HG03460 (cell line): ENCODE data around the gene SLCO2B1.

Experiments used
- ATAC-seq: cut with Tn5 transposase; IDR thresholded peaks from one replicate; pipeline ENCODE4 v1.9.1; 2021; ENCODE audit not compliant: unreplicated experiment

The SLCO2B1 gene

GRCh38 chr11:75191330-75191717, 40.4 kb downstream of the SLCO2B1 start:
- ATAC-seq = no peak

DNA sequence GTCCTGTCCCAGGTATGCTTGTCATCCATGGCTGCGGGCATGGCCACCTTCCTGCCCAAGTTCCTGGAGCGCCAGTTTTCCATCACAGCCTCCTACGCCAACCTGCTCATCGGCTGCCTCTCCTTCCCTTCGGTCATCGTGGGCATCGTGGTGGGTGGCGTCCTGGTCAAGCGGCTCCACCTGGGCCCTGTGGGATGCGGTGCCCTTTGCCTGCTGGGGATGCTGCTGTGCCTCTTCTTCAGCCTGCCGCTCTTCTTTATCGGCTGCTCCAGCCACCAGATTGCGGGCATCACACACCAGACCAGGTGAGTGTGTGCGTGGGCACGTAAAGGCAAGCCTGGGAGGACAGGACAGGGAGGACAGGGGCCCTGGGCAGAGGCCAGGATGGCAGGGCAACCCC, 42.4 kb downstream of the SLCO2B1 start:
- no peak for ATAC-seq

DNA sequence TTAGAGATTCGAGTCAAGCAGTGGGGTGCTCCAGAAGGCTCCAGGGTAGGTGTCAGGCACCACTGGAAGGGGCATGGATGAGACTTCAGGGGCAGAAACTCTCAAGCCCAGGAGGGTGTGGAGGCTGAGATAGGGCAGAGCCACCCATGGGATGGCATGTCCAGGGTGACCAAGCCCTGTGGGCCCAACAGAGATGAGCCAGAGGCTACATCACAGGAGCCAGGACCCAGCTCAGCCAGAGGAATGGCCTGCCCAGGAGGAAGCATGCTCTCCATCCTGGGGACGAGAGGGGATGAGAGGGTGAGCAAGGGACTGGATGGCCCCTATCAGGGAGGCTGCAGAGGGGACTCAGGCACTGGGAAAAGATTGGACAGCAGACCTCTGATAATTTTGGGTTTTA, 42.8 kb downstream of the SLCO2B1 start:
- no peak for ATAC-seq

DNA sequence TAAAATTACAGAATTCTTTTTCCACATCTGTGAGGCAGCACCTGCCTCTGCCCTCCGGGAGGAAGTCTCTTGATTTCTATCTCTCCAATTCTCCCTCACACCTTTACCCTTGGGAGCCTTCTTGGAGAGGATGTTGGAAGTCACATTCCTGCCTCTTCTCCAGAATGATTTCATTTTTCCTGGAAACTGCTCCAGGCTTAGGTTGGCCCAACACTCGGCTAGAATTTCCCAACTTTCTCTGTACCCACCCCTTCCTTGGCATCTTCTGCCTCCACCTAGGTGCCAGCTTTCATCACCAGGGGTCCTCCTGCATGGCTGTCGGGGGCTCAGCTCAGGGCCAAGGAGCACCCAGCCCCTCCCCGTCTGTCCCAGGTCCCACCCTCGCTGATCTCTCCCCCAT, 43.2 kb downstream of the SLCO2B1 start:
- no peak for ATAC-seq

DNA sequence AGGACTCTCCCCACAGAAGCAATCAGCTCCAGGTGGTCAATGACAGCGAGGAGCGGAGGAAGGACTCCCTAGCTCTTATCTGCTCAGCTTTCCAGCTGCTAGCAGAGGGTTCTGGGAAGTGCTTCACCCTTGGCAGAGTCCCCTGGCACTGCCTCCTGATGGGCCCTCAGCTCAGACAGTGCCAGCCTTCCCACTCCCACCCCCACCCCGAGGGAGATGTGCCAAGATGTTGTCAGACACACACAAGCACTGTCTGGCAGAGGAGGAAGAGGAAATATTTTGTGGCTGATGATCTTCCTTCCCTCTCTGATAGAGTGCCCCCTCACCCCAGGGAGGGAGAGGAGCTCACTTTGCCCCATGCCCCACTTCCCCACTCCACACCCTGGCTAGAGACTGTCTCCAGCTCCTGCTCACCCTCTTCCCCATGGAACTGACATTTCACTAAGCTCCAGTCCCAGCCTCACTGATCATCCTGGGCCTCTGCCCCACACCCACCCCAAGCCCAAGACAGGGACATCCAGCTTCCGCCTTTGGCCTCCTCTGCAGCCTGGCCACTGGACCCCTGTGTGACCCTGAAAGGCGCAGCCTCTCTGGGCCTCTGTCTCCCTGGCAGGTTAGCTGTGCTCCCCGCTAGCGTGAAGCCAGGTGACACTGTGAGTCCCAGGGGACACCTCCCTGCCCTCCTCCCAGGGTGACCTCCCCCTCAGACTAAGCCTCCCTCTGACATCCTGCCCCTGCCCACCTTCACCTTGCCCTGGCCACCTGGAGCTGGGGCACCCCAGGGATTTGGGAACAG, 44.5 kb downstream of the SLCO2B1 start:
- no peak for ATAC-seq

- no peak for ATAC-seq
These were observed 45.5 kb downstream of the SLCO2B1 start for GRCh38 chr11:75196426-75196825.

- no peak for ATAC-seq
These were observed 46.8 kb downstream of the SLCO2B1 start for GRCh38 chr11:75197512-75198277.

DNA sequence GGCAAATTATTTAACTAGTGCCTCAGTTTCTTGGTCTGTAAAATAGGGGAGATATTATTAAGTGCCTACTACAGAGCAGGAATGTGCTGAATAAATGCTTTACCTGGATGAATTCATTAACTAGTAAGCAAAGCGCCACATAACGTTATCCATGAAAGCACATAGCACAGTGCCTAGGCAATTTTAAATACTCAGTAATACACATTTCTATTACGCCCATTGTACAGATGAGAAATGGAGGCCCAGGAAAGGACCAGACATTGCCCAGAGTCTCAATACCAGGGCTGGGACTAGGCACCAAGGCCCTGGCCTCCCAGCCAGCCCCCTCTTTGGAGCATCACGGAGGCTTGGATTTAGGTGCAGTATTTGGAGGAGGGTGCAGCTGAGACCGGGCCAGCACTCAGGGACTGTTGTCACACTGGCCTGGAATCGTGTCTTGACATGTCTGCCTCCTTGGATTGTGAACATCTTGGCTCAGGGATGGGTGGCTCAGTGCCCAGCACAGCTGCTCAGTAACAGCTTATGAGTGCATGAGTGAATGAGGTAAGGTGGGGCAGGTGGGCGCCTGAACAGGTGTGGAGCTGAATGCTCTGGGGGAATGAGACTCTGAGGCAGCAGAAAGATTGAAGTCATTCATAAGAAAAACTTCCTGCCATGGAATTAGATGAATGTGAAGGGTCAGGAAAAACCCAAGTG, 47.5 kb downstream of the SLCO2B1 start:
- ATAC-seq = no peak

DNA sequence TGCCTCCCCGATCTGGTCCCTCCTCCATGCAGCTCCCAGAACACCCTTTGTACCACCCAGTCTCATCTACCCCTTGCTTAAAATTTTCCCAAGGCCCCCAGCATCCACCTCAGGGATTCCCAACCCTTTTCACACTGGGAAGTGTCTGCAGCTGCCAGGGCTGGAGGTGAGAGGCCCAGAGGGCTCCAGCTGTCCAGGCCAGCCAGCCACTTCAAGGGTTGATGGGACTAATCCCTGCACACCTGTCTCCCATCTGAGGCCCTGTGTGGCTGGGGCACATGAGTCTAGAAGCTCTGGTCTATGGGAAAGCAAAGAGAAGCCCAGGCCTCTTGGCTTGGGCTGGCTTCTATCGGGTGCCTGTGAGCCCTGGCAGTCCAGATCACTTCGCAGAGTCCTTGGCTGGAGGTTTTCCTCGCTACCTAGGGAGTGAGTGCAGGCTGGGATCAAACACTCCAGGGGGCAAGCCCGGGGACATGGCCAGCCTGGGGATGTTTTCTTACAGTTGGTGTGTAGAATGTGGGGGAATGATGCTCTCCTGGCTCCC, 48.6 kb downstream of the SLCO2B1 start:
- ATAC-seq = no peak

GRCh38 chr11:75200051-75200450, 49.1 kb downstream of the SLCO2B1 start:
- no peak for ATAC-seq

- no peak for ATAC-seq
These were observed 49.6 kb downstream of the SLCO2B1 start for GRCh38 chr11:75200531-75200930.

DNA sequence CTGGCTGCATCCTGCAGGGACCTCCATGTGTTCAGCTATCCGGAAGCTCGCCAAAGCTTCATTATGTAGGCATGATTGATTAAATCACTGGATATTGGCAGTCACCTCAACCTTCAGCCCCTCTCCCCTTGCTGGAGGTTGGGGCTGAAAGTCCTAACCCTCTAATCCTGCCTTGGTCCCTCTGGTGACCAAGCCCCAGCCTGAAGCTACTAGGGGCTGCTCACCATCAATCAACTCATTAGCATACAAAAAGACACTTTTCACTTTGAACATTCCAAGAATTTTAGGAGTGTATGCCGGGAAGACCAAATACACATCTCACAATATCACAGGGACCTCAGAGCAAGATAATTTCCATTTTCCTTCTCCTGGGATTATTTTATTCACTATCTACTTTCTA, 50.9 kb downstream of the SLCO2B1 start:
- no peak for ATAC-seq

GRCh38 chr11:75202195-75202594, 51.3 kb downstream of the SLCO2B1 start:
- ATAC-seq = no peak

- no peak for ATAC-seq
These were observed 52.2 kb downstream of the SLCO2B1 start for GRCh38 chr11:75203138-75203537.

- no peak for ATAC-seq
These were observed 52.7 kb downstream of the SLCO2B1 start for GRCh38 chr11:75203641-75204011.

DNA sequence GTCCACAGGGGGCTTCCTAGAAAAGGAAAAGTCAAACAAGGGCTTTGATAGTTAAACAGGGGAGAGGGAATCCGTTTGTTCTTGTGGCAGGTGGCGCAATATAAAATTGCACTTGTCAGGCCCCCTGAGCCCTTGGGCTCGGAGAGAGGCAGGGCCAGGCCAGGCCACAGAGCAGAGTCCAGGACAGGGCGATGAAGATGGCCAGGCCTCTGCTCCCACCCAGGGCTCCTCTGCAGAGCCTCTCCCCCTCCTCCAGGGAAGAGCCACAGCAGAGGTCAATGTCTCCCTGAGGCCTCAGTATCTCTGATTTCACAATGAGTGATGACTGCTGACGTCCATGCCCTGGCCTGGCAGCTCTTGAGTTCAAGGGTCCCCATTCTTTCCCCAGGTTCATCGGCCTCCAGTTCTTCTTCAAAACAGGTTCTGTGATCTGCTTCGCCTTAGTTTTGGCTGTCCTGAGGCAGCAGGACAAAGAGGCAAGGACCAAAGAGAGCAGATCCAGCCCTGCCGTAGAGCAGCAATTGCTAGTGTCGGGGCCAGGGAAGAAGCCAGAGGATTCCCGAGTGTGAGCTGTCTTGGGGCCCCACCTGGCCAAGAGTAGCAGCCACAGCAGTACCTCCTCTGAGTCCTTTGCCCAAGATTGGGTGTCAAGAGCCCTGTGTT, 53.2 kb downstream of the SLCO2B1 start:
- ATAC-seq = no peak

GRCh38 chr11:75204685-75205563, 54.0 kb downstream of the SLCO2B1 start:
- no peak for ATAC-seq

DNA sequence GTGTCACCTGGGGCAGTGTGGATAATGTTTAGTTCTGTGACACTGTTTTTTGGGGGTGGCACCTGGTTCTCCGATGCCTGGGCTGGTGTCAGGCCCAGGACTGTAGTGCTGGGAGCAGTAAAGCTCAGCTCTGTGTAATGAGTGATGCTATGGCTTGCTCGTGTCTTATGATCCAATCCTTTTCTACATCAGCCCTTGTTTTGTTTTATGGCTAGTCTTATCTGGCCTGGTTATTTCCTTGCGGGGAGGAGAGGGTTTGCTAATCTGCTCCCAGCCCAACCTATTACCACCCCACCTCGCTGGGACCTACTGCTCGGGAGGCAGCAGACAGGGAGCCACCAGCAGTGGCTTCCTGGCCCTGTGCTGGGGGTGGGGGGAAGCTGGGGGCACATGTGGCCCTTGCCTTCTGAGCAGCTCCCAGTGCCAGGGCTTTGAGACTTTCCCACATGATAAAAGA, 54.7 kb downstream of the SLCO2B1 start:
- ATAC-seq = no peak

DNA sequence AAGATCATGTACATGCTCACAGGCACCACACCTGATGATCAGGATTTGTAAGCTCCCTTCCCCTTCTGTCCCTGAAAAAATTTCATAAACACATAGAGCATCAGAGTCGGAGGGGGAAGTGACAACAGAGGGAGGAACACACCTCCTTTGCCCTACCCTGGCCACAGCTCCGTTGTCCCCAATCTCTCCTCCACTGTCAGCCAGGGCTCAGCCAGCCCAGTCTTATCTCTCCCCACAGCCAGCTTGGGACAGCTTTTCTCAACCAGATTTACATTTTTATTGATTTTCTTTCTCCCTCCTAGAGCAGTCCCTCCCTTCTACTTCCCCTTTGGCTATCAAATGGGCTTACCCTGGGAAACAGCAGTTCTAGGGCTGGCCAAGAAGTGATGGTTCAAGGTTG, 57.5 kb downstream of the SLCO2B1 start:
- ATAC-seq = no peak

DNA sequence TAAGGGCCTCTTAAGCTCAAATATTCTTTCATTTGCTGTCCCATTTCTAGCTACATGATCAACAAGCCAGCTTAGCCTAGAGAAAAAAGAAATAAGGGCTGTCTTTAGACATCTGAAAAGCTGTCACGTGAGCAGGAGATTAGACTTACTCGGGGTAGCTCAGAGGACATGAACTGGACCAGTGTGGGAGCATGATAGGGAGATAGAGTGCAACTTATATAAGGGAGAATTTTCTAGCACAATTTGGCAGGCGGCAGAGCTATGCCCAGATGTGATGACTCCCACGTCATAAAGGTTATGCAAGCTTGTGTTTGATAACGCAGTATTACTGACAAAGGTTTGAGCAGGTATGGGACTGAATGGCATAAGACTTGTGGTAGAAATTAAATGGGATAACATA, 61.5 kb downstream of the SLCO2B1 start:
- ATAC-seq = no peak
